ENCODE measurements around the gene MRPL52. TPM values are rescaled to one million over a fixed set of nuclear protein-coding genes. Genes with fewer than 3 reads are reported as not detected.
A peak's percentile ranks its signal among the peaks of the same experiment; 100 is the strongest.

The MRPL52 gene
- total and polyA plus RNA-seq, 2 of the 13 experiments (the other 11 are each of a cell fraction or from before 2014, with no cell fraction given): 118 to 329 TPM

DNA sequence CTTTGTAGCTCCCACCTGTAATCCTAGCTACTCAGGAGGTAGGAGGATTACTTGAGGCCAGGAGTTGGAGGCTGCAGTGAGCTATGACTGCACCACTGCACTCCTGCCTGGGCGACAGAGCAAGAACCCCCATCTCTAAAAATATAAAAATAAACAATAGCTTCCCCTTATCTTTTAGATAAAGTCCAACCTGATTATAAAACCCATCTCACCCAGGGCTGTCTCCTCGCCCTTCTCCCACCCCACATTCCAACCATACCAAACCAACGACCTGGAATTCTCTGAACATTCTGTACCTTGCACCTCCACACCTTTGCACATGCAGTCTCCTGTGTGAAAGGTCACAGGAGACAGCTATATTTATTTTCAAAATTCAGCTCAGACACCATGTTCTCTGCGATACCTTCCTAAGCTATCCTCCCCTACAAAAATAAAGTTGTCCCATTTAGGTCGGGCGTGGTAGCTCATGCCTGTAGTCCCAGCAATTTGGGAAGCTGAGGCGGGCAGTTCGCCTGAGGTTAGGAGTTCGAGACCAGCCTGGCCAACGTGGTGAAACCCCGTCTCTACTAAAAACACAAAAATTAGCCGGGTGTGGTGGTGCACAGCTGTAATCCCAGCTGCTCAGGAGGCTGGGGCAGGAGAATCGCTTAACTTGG lies 22.1 kb upstream of the MRPL52 start (continued):
- TF ChIP-seq, protein P1, sequence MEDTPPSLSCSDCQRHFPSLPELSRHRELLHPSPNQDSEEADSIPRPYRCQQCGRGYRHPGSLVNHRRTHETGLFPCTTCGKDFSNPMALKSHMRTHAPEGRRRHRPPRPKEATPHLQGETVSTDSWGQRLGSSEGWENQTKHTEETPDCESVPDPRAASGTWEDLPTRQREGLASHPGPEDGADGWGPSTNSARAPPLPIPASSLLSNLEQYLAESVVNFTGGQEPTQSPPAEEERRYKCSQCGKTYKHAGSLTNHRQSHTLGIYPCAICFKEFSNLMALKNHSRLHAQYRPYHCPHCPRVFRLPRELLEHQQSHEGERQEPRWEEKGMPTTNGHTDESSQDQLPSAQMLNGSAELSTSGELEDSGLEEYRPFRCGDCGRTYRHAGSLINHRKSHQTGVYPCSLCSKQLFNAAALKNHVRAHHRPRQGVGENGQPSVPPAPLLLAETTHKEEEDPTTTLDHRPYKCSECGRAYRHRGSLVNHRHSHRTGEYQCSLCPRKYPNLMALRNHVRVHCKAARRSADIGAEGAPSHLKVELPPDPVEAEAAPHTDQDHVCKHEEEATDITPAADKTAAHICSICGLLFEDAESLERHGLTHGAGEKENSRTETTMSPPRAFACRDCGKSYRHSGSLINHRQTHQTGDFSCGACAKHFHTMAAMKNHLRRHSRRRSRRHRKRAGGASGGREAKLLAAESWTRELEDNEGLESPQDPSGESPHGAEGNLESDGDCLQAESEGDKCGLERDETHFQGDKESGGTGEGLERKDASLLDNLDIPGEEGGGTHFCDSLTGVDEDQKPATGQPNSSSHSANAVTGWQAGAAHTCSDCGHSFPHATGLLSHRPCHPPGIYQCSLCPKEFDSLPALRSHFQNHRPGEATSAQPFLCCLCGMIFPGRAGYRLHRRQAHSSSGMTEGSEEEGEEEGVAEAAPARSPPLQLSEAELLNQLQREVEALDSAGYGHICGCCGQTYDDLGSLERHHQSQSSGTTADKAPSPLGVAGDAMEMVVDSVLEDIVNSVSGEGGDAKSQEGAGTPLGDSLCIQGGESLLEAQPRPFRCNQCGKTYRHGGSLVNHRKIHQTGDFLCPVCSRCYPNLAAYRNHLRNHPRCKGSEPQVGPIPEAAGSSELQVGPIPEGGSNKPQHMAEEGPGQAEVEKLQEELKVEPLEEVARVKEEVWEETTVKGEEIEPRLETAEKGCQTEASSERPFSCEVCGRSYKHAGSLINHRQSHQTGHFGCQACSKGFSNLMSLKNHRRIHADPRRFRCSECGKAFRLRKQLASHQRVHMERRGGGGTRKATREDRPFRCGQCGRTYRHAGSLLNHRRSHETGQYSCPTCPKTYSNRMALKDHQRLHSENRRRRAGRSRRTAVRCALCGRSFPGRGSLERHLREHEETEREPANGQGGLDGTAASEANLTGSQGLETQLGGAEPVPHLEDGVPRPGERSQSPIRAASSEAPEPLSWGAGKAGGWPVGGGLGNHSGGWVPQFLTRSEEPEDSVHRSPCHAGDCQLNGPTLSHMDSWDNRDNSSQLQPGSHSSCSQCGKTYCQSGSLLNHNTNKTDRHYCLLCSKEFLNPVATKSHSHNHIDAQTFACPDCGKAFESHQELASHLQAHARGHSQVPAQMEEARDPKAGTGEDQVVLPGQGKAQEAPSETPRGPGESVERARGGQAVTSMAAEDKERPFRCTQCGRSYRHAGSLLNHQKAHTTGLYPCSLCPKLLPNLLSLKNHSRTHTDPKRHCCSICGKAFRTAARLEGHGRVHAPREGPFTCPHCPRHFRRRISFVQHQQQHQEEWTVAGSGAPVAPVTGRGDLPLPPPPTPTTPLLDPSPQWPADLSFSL (CRISPR knock-in tag; IDR thresholded peaks at IDR 0.05): no peak
- TF ChIP-seq PRPF4 (IDR thresholded peaks at IDR 0.05; ENCODE audit: low read depth, low read length, poor library complexity, severe bottlenecking) (no peak), ATF7 (IDR thresholded peaks at IDR 0.05) (no peak), ATF7 (CRISPR knock-in tag; IDR thresholded peaks at IDR 0.05) (no peak), SOX6 (IDR thresholded peaks at IDR 0.05) (no peak), SOX6 (CRISPR knock-in tag; IDR thresholded peaks at IDR 0.05) (peak; percentile 82), ZNF724P (CRISPR knock-in tag; IDR thresholded peaks at IDR 0.05; ENCODE audit: borderline replicate concordance) (no peak), ZFAT (CRISPR knock-in tag; conservative IDR thresholded peaks at IDR 0.05) (no peak), ATM (IDR thresholded peaks at IDR 0.05; ENCODE audit: borderline replicate concordance) (no peak), SIN3B (IDR thresholded peaks at IDR 0.05; ENCODE audit: low read length) (no peak), MAFK (conservative IDR thresholded peaks at IDR 0.05 in 1 of 2, IDR thresholded peaks at IDR 0.05 in 1 of 2; ENCODE audit: low read length in 2 of 2) (no peak), MBD4 (IDR thresholded peaks at IDR 0.05; ENCODE audit: borderline replicate concordance, low read length) (no peak), HMG20B (CRISPR knock-in tag; conservative IDR thresholded peaks at IDR 0.05) (no peak), ZNF431 (CRISPR knock-in tag; IDR thresholded peaks at IDR 0.05; ENCODE audit: borderline replicate concordance, low read depth) (no peak), ZSCAN25 (CRISPR knock-in tag; IDR thresholded peaks at IDR 0.05) (no peak)
- TF ChIP-seq, protein P2, sequence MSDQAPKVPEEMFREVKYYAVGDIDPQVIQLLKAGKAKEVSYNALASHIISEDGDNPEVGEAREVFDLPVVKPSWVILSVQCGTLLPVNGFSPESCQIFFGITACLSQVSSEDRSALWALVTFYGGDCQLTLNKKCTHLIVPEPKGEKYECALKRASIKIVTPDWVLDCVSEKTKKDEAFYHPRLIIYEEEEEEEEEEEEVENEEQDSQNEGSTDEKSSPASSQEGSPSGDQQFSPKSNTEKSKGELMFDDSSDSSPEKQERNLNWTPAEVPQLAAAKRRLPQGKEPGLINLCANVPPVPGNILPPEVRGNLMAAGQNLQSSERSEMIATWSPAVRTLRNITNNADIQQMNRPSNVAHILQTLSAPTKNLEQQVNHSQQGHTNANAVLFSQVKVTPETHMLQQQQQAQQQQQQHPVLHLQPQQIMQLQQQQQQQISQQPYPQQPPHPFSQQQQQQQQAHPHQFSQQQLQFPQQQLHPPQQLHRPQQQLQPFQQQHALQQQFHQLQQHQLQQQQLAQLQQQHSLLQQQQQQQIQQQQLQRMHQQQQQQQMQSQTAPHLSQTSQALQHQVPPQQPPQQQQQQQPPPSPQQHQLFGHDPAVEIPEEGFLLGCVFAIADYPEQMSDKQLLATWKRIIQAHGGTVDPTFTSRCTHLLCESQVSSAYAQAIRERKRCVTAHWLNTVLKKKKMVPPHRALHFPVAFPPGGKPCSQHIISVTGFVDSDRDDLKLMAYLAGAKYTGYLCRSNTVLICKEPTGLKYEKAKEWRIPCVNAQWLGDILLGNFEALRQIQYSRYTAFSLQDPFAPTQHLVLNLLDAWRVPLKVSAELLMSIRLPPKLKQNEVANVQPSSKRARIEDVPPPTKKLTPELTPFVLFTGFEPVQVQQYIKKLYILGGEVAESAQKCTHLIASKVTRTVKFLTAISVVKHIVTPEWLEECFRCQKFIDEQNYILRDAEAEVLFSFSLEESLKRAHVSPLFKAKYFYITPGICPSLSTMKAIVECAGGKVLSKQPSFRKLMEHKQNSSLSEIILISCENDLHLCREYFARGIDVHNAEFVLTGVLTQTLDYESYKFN (CRISPR knock-in tag; conservative IDR thresholded peaks at IDR 0.05): peak; percentile 87
- TF ChIP-seq, protein P3, sequence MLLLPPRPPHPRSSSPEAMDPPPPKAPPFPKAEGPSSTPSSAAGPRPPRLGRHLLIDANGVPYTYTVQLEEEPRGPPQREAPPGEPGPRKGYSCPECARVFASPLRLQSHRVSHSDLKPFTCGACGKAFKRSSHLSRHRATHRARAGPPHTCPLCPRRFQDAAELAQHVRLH (CRISPR knock-in tag; IDR thresholded peaks at IDR 0.05; ENCODE audit: borderline replicate concordance, low read depth): no peak
- TF ChIP-seq, protein P4, sequence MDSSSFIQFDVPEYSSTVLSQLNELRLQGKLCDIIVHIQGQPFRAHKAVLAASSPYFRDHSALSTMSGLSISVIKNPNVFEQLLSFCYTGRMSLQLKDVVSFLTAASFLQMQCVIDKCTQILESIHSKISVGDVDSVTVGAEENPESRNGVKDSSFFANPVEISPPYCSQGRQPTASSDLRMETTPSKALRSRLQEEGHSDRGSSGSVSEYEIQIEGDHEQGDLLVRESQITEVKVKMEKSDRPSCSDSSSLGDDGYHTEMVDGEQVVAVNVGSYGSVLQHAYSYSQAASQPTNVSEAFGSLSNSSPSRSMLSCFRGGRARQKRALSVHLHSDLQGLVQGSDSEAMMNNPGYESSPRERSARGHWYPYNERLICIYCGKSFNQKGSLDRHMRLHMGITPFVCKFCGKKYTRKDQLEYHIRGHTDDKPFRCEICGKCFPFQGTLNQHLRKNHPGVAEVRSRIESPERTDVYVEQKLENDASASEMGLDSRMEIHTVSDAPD (CRISPR knock-in tag; IDR thresholded peaks at IDR 0.05): no peak
- TF ChIP-seq, protein P5, sequence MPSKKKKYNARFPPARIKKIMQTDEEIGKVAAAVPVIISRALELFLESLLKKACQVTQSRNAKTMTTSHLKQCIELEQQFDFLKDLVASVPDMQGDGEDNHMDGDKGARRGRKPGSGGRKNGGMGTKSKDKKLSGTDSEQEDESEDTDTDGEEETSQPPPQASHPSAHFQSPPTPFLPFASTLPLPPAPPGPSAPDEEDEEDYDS (CRISPR knock-in tag; IDR thresholded peaks at IDR 0.05): no peak

All from HepG2 (cell line).